HG03103 (cell line): ENCODE data around the gene CCER1.
"Not testable (repeated sequence)": the region's sequence is repeated elsewhere in the genome, so short reads cannot be mapped to it uniquely, and the experiment has no call there.

ENCODE experiments used
- ATAC-seq: cut with Tn5 transposase; IDR thresholded peaks from one replicate; pipeline ENCODE4 v1.9.1; 2021; ENCODE audit warnings: low read depth; ENCODE audit not compliant: unreplicated experiment

Gene CCER1, protein sequence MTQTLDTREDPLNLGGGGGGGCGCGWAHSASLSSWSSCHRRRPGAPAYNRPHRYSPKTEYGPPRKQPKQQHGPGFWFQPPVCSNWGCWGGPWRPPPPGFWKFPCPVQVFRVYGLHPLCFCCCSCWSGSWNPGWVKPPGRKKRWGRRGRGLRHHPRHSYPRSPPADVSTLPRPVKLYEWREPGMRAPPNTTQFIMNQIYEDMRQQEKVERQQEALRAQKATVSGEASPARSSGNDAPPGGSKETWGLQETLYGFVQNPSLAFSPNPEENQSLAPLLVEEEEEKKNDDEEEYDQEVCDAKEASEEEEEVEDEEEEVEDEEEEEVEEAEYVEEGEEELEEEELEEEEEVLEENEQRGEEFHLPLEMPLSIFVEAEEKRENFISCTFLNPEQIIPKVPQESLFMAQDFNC

DNA sequence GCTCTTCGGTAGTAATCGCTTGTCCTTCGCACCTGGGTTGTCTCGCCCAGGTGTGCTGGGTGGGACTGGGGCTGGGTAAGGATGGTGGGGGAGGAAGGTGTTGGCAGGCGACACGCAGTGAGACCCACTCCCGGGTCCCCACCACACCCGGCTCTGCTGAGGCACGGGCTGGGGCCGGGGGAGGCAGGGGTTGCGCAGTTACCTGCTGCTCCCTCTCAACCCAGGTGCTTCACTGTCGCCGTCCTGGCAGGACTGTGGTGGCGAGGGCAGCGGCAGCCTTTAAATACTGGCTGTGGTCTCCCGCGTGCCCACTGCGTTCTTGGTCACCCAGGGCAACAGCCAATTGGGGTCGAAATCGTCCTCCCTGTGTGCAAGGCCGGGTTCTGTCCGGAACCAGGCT lies at the start of gene CCER1:
Gene CCER1, minus strand, starts transcription at position 256 of the 400 bp plus-strand sequence. CDS start 434 bp downstream, outside the sequence.
- ATAC-seq, result no peak

DNA sequence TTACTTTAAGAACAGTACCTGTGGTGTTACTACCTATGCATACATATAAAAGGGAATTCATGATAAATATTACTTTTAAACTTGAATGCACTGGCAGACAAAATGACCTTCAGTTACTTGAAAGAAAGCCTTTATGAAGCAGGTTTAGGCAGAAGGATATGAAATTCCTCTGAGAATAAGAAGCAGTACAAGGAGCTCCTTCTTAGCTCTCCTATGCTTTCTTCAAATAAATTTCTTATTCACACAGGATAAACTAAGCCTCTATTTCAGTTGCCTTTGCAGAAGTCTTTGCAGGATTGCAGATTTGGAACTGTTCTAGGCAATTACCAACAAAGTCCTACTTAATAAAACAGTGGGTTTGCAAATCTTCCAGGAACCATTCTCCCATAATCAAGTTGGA lies 48.8 kb upstream of the CCER1 start:
- no peak for ATAC-seq

DNA sequence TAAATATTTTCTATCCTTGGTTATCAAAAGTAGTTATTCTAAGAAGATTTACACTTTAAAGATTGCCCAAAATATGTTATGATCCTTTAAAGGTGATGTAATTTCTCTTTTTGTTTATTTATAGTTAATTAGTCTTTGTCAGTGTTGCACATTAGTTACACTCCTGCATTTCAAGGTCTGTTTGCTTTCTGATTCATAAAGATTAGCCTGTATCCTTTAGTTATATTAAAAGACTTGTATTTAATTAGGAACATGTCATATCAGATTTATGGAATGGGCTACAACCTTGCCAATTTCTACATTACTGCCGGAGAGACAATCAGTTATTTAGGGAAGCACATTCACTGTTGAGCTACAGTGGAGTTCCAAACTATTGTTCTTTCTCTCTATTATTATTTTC lies 46.3 kb upstream of the CCER1 start:
- ATAC-seq, result no peak

DNA sequence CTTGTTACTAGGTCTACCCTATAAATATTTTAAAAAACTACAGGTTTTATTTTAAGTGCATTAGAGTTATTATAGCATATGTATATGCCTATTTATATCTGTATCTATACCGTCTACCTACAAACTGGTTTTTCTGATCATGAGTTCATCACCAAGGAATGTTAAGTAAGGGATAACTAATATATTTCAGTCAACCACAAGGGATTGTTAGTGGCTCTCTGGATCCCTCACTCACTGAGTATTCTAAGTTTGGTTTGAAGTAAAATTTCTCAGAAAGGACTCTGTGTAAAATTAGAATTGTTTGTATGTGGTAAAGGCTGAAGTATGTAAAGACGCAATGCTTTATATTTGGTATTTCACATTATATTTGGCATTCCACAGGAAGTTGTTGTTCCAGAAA lies 45.0 kb upstream of the CCER1 start:
- ATAC-seq, result no peak

DNA sequence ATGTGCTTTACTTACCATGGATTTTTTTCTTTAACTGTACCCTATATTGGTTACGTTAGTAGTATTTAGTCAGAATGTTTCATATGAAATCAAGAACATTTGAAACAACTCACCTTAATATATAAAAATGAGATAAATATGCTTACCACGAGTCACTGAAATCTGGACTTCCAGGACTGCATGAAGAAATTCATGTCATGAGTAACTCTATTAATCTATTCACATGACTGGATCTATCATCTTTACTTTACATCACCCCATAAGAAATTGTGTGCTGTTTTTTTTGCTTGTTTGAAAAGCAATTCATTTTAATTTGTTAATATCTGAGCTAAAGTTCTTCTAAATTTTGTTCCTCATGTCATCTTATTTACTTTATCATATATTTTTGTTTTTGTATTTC lies 44.6 kb upstream of the CCER1 start:
- ATAC-seq, result no peak

DNA sequence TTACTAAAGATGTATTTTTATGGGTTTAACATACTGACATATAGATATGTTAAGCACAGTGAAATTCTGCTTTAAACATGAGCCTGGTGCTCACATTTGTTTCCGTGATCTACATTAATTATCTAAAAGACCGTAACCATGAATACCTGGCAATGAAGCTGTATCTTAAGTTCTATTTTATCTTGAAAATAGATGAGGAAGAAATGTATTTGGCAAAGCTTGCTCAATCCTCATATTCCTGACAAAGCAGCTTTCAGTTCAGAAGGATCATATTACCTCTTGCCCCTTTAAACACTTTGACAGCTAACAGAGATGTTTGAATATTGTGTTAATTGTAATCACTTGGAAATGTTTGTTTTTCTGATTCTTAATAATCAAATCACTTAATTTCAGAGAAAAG lies 40.0 kb upstream of the CCER1 start:
- ATAC-seq, result no peak

DNA sequence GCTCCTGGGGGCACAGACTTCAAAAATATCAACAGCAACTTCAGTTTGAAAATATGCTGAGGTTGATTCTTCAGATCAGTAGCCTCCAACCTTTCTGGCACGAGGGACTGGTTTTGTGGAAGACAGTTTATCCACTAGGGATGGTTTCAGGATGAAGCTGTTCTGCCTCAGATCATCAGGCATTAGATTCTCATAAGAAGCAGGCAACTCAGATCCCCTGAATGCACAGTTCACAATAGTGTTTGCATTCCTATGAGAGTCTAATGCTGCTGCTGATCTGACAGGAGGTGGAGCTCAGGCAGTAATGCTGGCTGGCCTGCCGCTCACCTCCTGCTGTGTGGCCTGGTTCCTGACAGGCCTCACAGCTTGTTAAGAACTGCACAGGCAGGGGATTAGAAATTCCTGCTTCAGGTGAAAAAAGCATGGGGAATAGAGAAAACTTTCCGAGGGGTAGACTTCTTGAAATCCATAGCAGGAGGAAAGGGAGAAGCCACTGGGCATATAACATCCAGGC lies 37.0 kb upstream of the CCER1 start:
- no peak for ATAC-seq

DNA sequence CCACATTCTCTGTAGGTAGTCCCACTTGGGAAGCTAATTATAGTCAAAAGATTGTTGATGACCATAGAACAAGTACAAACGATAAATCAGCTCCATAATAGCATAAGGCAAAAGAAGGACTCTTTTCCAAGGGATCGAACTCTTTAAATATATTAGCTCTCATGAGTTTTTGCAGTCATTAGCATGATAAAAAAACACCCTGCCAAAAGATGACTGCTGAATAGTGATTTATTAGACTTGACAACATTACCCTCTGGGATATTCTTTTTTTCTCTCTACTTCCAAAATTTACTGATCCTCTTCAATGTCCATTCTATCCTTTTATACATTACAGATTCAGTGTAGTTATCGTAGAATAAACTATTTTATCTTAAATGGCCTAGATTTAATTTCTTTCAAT lies 35.6 kb upstream of the CCER1 start:
- no peak for ATAC-seq

DNA sequence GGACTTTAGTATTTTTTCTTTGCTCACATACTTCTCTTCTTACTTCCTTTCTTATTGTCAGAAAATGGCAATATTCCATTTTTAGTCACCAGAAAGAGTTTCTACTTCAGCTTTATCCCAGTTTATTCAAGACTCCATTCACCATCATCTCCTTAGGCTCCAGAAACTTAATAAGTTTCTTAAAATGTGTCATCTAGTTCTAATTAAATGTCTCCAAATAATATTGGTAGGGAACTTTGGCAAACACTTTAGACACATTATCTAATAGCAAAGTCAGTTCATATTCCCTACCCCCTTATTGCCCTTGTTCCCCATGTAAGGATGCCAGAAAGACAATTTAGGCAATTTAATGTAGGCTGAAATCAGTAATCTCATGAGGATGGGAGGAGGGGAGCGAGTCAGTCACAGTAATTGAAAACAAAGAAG lies 34.7 kb upstream of the CCER1 start:
- no peak for ATAC-seq

DNA sequence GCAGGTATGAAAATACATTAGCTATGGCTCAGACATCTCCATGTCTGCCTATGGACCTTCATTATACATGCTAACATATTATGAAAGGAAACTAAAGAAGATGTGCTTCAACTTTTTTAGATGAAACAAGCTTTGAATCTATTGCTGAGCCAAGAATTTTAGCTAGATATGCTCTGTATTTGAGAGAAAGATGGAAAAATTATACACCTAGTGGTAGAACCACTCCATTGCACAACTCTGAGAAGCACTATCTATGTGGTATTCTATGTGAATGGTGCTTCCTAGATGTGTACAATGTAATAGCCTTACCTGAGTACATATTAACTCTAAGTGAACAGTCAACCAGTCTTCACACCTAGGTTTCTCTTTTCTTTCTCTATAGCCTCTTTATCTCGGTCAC lies 32.5 kb upstream of the CCER1 start:
- peak; percentile 78 for ATAC-seq

DNA sequence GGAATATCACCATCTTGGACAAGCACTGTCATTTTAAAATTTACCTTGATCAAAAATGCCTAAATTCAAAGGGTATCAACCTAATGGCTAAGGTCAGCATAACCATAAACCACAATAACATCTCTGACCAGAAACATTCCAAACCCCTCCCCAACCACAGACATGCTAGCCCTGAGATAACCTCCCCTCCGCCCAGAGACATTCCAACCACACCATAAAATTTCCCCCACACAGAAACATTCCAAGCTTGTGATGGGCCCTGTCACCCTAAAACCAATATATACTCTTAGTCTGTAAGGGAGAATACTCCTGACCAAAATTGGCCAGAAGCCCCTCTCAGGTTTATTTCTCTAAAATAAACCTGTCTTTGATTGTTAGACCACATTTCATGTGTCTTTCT lies 32.1 kb upstream of the CCER1 start:
- ATAC-seq, result no peak

DNA sequence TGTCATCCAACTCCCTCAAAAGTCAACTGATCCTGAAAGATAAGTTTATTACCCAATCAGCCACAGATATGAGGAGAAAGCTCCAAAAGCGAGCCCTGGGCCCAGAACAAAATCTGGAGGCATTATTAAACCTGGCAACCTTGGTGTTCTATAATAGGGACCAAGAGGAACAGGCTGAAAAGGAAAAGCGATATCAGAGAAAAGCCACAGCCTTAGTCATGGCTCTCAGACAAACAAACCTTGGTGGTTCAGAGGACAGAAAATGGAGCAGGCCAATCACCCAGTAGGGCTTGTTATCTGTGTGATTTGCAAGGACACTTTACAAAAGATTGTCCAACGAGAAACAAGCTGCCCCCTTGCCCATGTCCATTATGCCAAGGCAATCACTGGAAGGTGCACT lies 30.4 kb upstream of the CCER1 start:
- ATAC-seq, result not testable (repeated sequence)

DNA sequence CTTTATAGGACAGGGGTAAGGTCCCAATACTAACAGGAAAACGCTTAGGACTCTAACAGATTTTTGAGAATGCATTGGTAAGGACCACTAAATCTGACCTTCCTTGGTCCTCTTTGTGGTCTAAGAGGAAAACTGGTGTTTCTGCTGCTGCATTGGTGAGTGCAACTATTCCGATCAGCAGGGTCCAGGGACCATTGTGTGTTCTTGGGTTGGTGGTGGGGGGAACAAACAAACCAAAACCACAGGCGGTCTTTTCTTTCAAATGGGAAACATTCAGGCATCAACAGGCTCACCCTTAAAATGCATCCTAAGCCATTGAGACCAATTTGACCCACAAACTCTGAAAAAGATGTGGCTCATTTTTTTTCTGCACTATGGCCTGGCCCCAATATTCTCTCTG lies 29.1 kb upstream of the CCER1 start:
- ATAC-seq, result no peak

DNA sequence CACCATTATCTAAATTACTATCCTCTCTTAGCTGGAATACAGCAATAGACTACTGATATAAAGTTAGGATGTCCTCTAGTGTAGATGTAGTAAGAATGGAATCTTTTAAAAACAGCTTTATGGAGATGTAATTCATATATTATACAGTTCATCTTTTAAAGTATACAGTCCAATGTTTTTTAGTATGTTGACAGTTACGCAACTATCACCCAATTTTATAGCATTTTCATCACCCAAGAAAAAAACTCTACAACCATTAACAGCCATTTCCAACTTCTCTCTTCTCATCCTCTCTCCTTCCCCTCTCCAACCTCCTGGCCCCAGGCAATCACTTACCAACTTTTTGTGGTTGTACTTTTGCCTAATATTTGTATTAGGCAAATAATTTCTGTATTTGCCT lies 27.2 kb upstream of the CCER1 start:
- ATAC-seq, result no peak

DNA sequence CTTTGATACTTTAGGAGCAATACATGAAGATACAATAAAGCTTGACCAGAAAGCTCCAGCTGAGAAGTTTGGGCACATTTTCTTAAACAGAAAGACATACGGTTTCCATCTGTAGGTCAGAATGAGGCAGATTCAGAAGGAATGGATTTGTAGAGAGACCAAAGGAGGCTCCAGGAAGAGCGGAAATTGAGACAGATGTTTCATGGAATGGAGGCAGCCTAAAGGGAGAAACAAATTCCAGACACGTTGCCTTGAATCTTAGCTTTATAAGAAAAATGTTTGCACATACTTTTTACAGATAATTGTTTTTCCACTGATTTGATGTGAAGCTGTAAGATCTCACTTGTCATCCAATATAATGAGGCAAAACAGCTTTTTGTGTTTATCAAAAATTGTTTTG lies 25.0 kb upstream of the CCER1 start:
- no peak for ATAC-seq

DNA sequence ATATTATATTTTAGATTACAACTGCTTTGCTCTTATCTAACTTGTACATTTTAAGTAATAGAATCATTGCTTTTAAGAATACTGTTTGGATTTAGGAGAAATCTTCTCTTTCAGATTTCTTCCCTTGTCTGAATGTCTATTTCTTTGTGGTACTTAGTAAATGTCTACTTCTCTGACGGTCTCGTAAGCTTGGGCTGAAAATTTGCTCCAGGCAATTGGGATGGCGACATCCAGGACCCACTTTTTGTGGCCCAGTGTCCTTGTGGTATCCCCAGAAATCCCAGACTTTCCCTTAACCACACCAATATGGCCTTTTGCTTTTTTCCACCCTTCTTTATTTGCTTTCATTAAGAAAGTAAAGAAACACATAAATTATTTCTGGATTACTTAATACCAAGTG lies 24.0 kb upstream of the CCER1 start:
- no peak for ATAC-seq

DNA sequence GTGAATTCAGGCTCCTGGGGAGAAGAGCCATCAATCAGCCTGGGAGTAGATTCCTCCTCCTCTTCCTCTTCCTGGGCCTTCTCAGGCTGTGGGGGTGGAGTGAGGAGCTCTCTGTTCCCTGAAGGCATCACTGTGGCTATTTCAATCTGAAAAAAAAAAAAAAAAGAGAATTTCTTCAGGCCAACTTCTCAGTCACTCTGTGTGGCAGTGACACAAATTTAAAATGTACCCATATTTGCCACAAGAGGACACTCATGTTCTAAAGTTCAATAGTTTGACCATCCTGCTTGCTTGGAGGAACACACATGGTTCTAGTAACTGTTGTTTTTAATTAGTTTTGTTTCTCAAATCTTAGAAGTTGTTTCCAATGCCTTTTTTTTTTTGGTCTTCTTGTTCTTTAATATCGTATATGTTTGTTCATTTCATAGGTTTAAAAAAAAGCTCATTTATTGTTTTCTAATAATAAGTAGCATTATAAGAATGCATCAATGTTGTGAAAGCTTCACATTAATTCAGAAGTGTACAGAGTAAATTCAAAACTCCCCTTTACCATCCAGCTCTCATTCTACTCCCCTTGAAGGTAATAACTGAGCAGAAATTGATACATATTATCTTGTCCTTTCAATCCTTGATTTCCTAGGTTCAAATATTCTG lies 23.3 kb upstream of the CCER1 start:
- peak; percentile 87 for ATAC-seq

DNA sequence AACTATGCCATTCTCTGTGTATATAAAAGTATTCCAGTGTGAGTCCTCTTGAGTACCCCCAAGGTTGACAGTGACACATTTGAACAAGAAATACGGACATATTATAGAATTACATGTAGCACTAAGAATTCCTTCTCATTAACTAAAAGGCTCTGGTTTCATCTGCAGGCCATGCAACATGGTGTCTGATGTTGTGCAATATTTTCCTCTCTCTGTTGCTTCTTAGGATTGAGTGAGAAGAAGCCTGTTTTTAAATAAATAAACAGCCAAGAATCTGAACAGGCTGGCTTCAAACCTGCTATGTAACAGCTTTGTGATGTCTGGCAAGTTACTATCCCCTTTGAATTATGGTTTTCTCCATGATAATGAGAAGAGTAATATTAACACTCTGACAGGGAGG lies 22.2 kb upstream of the CCER1 start:
- no peak for ATAC-seq

DNA sequence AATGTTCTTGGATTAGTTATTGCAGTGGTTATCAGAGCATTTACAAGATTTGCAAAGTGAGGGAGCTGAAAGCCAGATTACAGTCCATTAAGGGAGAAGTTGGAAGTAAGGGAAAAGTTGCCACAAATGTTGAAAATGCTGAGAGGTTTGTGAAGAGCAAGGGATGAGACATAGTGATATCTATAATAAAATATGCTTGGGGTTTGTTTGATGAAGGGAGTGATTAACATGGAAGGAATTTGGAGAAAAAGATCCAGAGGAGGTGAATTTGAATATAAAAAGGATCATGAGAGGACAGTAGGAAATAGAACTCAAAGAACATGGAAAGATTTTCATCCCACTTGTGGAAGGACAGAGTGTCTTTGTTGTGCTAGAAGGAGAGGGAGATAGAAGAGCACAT lies 19.3 kb upstream of the CCER1 start:
- no peak for ATAC-seq

DNA sequence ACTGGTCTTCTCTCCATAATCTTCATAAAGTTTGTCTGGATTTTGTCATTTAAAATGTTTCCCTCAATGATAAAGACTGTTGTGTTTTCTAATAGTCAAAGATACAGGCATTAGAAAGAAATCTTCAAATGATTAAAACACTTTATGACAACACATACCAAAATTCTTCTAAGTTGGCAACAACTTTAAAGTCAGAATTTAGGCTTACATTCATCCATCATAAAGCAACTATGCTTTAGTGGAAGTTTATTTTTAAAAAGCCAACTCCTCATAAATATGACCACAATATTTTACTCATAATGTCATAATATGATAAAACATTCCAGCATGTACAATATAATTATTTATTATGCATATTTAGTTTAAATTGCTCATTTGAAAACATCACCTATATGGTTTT lies 17.2 kb upstream of the CCER1 start:
- ATAC-seq, result no peak

DNA sequence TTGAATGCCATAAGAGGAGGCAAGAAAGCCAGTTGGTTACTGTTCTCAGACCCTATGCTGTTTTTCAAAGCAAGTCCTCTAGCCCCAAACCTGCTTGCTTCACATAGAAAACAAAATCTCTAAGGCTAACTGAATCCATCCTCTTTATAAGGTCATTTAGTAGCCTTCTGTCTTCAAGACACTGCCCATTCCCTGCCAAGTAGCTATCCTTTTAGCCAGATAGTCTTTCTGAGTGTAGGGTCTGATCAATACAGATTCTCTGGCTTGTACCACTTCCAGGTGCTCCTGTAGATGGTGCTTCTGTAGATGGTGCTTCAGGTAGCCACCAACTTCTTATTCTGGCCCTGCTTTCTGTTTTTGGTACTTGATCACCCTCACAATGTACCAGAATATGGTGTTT lies 15.9 kb upstream of the CCER1 start:
- no peak for ATAC-seq

DNA sequence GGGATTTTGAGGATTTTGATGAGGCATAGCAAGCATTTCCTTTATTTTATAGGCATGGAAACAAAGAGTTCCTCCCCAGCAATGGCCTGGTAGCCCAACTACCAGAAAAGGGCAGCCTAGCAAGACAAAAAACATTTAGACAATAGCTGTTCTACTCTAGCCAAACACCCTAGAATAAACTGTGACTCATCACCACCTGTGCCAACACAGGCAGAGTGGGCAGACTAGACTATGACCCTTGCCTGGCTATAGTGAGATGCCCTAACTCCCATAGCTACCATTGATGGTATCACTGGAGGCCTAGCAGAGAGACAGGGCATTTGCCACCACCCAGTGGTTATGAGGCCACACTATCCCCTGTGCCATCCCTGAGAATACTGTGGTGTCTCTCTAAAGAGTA lies 15.5 kb upstream of the CCER1 start:
- ATAC-seq, result no peak
